Measurements from ENCODE around the gene CEACAM19.
"Not testable (repeated sequence)": the region's sequence is repeated elsewhere in the genome, so short reads cannot be mapped to it uniquely, and the experiment has no call there.

Gene CEACAM19

GRCh38 chr19:44671400-44671799 lies at the start of gene CEACAM19:
TSS of gene CEACAM19 (plus strand) at chr19:44671482. CDS start at chr19:44671932, 450 bp downstream.
- no peak for DNase-seq

- no peak for DNase-seq
Measured at GRCh38 chr19:44623080-44623479, 48.2 kb upstream of the CEACAM19 start.

- DNase-seq, result no peak
Measured at GRCh38 chr19:44623626-44624025, 47.7 kb upstream of the CEACAM19 start.

- DNase-seq, result no peak
Measured at GRCh38 chr19:44624840-44625354, 46.4 kb upstream of the CEACAM19 start.

GRCh38 chr19:44625637-44626036 lies 45.6 kb upstream of the CEACAM19 start:
- not testable (repeated sequence) for DNase-seq

GRCh38 chr19:44626048-44626624 lies 45.1 kb upstream of the CEACAM19 start:
- no peak for DNase-seq

GRCh38 chr19:44627631-44628030 lies 43.7 kb upstream of the CEACAM19 start:
- no peak for DNase-seq

- DNase-seq, result no peak
Measured at GRCh38 chr19:44628793-44629192, 42.5 kb upstream of the CEACAM19 start.

- DNase-seq, result not testable (repeated sequence)
Measured at GRCh38 chr19:44631611-44632010, 39.7 kb upstream of the CEACAM19 start.

GRCh38 chr19:44634058-44634457 lies 37.2 kb upstream of the CEACAM19 start:
- not testable (repeated sequence) for DNase-seq

- DNase-seq, result no peak
Measured at GRCh38 chr19:44634785-44635184, 36.5 kb upstream of the CEACAM19 start.

GRCh38 chr19:44635581-44636438 lies 35.5 kb upstream of the CEACAM19 start:
- peak; percentile 45 for DNase-seq

- no peak for DNase-seq
Measured at GRCh38 chr19:44636439-44637389, 34.6 kb upstream of the CEACAM19 start.

- DNase-seq, result no peak
Measured at GRCh38 chr19:44637390-44637764, 33.9 kb upstream of the CEACAM19 start.

- peak; percentile 43 for DNase-seq
Measured at GRCh38 chr19:44640518-44640917, 30.8 kb upstream of the CEACAM19 start.

GRCh38 chr19:44641501-44642265 lies 29.6 kb upstream of the CEACAM19 start:
- no peak for DNase-seq

GRCh38 chr19:44642377-44642776 lies 28.9 kb upstream of the CEACAM19 start:
- DNase-seq, result no peak

- DNase-seq, result peak; percentile 83
Measured at GRCh38 chr19:44643605-44644401, 27.5 kb upstream of the CEACAM19 start, which contains the start of gene PVR. TSS of gene PVR (plus strand) at chr19:44643910. CDS start at chr19:44644097, 187 bp downstream.

GRCh38 chr19:44644402-44645016 lies 26.8 kb upstream of the CEACAM19 start:
- DNase-seq, result peak; percentile 63

GRCh38 chr19:44645407-44646048 lies 25.8 kb upstream of the CEACAM19 start:
- no peak for DNase-seq
